ENCODE measurements around the gene HMCN1. TPM values are rescaled to one million over a fixed set of nuclear protein-coding genes. Genes with fewer than 3 reads are reported as not detected.

Gene HMCN1
- total RNA-seq, 8 experiments from 2014 or later, result 0.43 to 56.8 (median 6.8) TPM

DNA sequence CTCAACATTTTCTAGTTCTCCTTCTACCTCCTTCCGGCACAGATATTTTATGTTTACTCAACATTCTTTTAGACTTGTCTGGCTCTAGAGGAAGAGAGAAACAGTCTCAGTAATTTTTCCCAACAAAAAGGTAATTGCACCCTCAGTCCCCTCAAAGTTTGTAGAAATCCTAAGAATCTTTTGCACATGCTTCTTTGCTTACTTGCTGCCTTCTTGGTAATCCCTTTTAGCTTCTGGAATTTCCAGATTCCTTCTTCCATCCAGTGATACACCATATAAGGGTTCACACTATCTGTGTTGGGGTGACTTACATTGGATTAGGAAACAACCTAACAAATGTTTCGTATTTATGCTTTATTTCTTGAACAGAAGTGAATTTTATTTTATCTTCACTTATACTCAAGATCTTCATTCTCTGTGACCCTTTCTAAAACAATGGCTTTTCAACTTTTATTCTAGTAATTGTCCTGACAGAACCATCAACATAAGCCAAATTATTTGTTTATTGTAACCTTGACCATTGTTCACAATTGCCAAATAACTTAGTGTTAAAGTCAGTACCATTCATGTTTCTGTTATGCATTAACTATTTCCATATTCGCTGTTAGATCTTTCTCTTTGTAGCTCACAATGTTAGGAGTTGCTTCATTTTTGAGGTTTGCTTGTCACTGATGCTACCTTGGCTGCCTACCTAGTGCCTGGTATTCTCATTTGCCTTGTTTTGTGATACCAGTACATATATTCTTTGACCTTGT is 238.1 kb downstream of the HMCN1 start:
- ATAC-seq (replicated peaks in 6 of 8), result peak in 1 of 8 experiments; percentile 14
- Histone ChIP-seq H3K4me3 (no peak overlapping the region), H3K27ac (no peak overlapping the region), H3K4me1 (replicated peaks in 1 of 2) (no peaks in the 10 kb centered on the region)
- in situ Hi-C loops (cut with MboI; ENCODE audit: low pct_unique_long_range_greater_than_20kb in 2 of 9, low sequenced_read_pairs in 9 of 9, unreplicated experiment in 9 of 9), result loop anchor here in 1 of 9 experiments (25.0 kb wide), 3 partner anchors 90 to 235 kb away; partner anchors contain the start of gene HMCN1
- 54 to 100% (median 88%) methylated on average over 1 to 3 of the region's 3 CpGs for WGBS, 10 experiments

DNA sequence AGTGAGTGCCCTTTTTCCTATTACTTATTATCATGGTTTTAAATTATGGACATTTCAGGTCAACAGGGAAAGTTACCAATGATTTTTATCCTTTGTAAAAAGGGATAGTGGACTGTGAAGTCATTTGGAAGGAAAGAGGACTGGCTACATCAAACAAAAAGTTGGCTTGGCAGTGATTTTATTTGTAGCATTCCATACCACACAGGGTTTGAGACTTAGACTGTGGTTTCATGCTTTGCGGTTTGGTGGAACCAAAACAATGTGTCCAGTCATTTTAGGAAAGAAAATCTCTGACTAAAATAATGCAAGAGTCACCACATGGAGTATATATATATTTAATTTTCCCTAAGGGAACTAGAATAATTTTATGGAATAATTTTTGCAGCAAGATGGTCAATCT is 239.5 kb downstream of the HMCN1 start:
- Histone ChIP-seq H3K4me3 (no peak overlapping the region), H3K27ac (no peak overlapping the region), H3K4me1 (replicated peaks in 1 of 2) (no peaks in the 10 kb centered on the region)
- whole genome bisulfite sequencing, 10 experiments, result 0 to 100% (median 80%) methylated on average over 1 of the region's 1 CpG; no CpG with 5 or more reads in 3 of the 10 experiments
- peak in 2 of 8 experiments; percentile 53 to 64 for ATAC-seq (replicated peaks in 6 of 8)
- in situ Hi-C loops (cut with MboI; ENCODE audit: low pct_unique_long_range_greater_than_20kb in 2 of 9, low sequenced_read_pairs in 9 of 9, unreplicated experiment in 9 of 9), result loop anchor here in 1 of 9 experiments (25.0 kb wide), 3 partner anchors 89 to 236 kb away; partner anchors contain the start of gene HMCN1

DNA sequence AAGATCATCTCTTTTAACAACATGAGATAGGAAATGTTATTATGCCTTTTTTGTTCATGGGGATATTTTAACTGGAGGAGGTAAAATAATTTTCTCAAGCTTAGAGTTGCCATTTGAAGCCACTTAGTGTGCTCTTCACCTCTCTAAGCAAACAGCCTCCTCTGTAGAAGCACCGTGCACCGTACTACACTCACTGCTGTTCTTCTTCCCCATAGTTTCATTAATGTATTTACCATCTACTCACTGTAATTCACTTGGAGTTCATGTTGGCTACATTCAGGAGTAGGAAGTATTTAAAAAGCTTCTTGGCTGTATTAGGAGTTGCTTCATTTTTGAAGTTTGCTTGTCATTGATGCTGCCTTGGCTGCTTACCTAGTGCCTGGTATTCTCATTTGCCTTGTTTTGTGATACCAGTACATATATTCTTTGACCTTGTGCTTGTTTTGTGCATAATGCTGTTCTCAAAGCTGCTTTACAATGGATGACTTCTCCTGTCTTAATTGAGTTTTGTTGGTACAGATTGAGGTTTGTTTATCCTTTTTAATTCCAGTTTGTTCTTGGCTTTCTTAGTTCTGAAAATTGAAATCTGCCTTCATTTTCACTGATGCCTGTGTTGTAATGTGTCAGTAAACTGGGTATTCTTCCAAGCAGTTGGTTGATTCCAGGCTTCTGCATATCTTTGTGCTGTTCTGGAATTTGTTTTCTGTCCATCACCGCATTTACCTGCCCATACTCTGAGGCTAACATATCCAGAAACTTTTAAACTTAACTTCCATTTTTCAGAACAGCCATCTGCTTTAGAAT is 240.4 kb downstream of the HMCN1 start:
- Histone ChIP-seq H3K4me3 (no peak overlapping the region), H3K4me1 (replicated peaks in 1 of 2) (no peaks in the 10 kb centered on the region), H3K27ac (no peak overlapping the region)
- ATAC-seq (replicated peaks in 6 of 8), result no peak
- in situ Hi-C loops (cut with MboI; ENCODE audit: low pct_unique_long_range_greater_than_20kb in 2 of 9, low sequenced_read_pairs in 9 of 9, unreplicated experiment in 9 of 9), result loop anchor here in 1 of 9 experiments (25.0 kb wide), 3 partner anchors 88 to 237 kb away; partner anchors contain the start of gene HMCN1
- WGBS, 10 experiments, result 83 to 100% (median 93%) methylated on average over 1 to 3 of the region's 3 CpGs

DNA sequence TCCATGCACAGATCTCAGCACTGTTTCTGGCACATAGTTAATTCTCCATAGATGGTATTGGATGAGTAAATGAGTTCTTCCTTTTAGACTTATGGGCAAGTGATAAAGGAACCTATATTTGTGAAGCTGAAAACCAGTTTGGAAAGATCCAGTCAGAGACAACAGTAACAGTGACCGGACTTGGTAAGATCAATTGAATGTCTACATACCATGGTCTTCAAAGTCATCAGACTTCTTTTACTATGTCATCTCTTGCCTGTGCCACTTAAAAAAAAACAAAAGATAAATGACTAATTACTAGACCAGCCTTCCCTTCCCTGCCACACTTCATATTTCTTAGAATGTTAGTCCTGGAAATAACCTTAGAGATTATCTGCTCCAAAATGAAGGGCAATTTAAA is 246.7 kb downstream of the HMCN1 start:
- Histone ChIP-seq H3K27ac (no peak overlapping the region), H3K4me3 (no peak overlapping the region), H3K4me1 (replicated peaks in 1 of 2) (no peaks in the 10 kb centered on the region)
- in situ Hi-C loops (cut with MboI; ENCODE audit: low pct_unique_long_range_greater_than_20kb in 2 of 9, low sequenced_read_pairs in 9 of 9, unreplicated experiment in 9 of 9), result no loop called here
- no peak for ATAC-seq (replicated peaks in 6 of 8)
- WGBS, 10 experiments, result 82 to 100% (median 90%) methylated on average over 1 of the region's 1 CpG; no CpG with 5 or more reads in 2 of the 10 experiments

DNA sequence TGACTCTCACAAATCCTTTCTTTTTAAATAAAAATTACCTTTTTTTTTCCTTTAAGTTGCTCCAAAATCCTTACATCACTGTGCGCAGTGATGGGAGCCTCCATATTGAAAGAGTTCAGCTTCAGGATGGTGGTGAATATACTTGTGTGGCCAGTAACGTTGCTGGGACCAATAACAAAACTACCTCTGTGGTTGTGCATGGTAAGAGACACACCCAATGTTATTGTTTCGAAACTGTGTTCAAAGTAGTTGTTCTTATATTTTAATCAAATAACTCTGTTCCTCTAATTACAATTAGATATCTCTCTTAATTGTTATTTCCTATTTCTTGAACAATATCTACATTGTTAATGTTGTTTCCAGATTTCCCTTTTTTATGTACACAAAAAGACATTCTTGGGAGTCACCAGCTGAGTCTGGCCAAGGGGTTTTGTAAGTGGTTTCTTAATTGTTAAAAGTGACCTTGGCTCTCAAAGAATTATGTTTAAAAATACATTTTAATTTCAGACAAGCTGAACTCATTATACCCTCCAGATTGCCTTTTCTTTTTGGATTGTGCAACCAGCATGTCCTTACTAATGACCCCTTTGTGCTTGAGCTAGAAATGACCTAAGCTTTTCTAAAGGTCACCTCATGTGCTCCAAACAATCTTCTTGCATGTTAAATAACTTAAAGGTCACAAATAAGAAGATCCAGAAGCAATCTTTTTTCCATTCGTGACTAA is 250.1 kb downstream of the HMCN1 start:
- in situ Hi-C loops (cut with MboI; ENCODE audit: low pct_unique_long_range_greater_than_20kb in 2 of 9, low sequenced_read_pairs in 9 of 9, unreplicated experiment in 9 of 9), result no loop called here
- H3K27ac ChIP-seq, result no peak overlapping the region
- WGBS, 10 experiments, result 64 to 87% (median 78%) methylated on average over 2 to 4 of the region's 4 CpGs
- no peak for ATAC-seq (replicated peaks in 6 of 8)
- H3K4me1 ChIP-seq (replicated peaks in 1 of 2), result no peaks in the 10 kb centered on the region
- H3K4me3 ChIP-seq, result no peak overlapping the region

DNA sequence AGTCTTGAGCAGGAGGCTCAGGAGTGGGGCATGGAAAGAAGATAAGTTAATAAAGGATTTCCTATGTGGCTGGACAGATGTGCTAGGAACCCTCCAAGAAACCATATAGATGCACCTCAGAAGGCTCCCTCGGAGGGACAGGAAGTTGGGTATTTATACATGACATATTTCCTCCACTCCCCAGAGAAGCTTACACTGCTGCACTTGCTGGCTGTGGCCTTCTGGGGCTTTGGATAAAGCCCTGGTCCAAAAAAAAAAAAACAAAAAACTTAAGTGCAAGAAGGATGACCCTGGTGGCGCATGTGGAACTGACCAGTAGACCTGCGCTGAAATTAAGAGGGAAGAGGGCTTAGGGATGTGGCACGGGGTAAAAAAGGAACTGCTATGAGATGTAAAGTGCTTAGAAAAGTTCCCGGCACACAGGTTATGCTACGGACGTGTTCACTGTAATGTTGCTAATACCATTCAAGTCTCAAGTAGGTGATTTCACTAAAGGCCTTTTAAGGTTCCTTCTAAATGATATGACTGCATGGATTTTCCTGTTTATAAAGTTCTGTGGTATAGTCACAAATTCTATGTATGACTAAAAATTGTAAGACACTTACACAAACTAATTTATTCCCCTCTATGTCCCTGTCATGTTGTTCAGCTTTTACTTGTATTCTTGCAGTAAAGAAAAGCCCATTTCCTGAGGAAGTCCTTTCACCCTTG is 253.6 kb downstream of the HMCN1 start:
- no peak for ATAC-seq (replicated peaks in 6 of 8)
- Histone ChIP-seq H3K27ac (no peak overlapping the region), H3K4me1 (replicated peaks in 1 of 2) (no peaks in the 10 kb centered on the region), H3K4me3 (no peak overlapping the region)
- in situ Hi-C loops (cut with MboI; ENCODE audit: low pct_unique_long_range_greater_than_20kb in 2 of 9, low sequenced_read_pairs in 9 of 9, unreplicated experiment in 9 of 9), result no loop called here
- WGBS, 10 experiments, result 83 to 100% (median 95%) methylated on average over 2 to 7 of the region's 7 CpGs

DNA sequence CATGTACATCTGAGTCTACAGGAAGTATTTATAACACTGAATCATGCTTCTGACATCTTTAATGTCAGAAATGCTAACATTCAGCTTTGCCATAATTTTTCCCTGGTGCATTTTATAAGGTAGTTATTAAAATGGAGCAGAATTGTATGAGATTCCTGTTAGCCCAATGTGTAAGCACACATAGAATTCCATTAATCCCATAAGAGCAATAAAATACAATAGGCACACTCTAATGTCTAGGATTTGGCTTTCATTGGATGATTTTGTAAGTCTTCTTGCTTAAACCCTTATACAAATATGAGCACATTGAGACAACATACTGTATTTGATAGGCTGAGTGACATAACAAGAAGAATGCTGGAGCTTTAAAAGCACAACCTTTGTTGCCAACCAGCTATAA is 256.4 kb downstream of the HMCN1 start:
- no peak overlapping the region for H3K27ac ChIP-seq
- in situ Hi-C loops (cut with MboI; ENCODE audit: low pct_unique_long_range_greater_than_20kb in 2 of 9, low sequenced_read_pairs in 9 of 9, unreplicated experiment in 9 of 9), result no loop called here
- no peak for ATAC-seq (replicated peaks in 6 of 8)

DNA sequence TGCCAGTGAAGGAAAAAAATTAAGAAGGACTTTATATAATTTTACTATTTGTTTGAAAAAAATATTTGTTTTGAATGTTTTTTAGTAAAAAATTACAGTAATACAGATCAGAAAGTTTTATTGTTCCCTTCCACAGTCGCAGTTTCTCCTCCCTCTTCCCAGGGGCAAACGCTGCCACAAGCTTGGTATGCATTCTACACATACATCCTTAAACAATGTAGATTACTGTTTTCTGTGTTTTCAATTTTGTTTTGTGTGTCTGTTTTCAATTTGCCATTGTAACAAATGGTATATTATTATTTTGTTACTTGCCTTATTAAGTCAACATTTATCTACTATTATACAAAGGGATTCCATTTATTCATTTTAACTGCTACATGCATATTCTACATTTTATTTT is 257.1 kb downstream of the HMCN1 start:
- WGBS, 10 experiments, result 46 to 100% (median 82%) methylated on average over 1 to 2 of the region's 2 CpGs
- ATAC-seq (replicated peaks in 6 of 8), result no peak
- no peak overlapping the region for H3K4me3 ChIP-seq
- in situ Hi-C loops (cut with MboI; ENCODE audit: low pct_unique_long_range_greater_than_20kb in 2 of 9, low sequenced_read_pairs in 9 of 9, unreplicated experiment in 9 of 9), result no loop called here
- no peak overlapping the region for H3K27ac ChIP-seq
- H3K4me1 ChIP-seq (replicated peaks in 1 of 2), result no peaks in the 10 kb centered on the region

More for the DNA sequence above, 256.4 kb downstream of the HMCN1 start:
- Histone ChIP-seq H3K4me3 (no peak overlapping the region), H3K4me1 (replicated peaks in 1 of 2) (no peaks in the 10 kb centered on the region)

DNA sequence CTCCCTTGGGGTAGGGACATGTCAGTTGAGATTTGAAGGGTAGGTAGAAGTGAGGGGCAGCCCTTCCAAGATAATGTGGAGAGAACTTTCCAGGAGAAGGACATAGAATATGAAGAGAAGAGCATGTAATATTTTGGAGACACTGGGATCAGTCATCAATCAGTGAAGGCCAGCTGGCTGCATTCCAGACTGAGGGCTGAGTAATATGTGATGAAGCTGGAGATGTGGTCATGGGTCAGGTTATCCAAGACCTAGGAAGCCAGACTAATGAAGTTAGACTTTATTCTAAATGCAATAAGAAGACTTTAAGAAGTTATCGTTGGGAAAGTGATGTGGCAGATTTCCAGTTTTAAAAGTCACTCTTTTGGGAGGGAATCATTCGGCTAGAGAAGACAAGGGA is 262.0 kb downstream of the HMCN1 start:
- WGBS, 10 experiments, result 22 to 94% (median 71%) methylated on average over 1 to 2 of the region's 2 CpGs; no CpG with 5 or more reads in 1 of the 10 experiments
- peak in 2 of 8 experiments; percentile 25 to 31 for ATAC-seq (replicated peaks in 6 of 8)
- in situ Hi-C loops (cut with MboI; ENCODE audit: low pct_unique_long_range_greater_than_20kb in 2 of 9, low sequenced_read_pairs in 9 of 9, unreplicated experiment in 9 of 9), result no loop called here

DNA sequence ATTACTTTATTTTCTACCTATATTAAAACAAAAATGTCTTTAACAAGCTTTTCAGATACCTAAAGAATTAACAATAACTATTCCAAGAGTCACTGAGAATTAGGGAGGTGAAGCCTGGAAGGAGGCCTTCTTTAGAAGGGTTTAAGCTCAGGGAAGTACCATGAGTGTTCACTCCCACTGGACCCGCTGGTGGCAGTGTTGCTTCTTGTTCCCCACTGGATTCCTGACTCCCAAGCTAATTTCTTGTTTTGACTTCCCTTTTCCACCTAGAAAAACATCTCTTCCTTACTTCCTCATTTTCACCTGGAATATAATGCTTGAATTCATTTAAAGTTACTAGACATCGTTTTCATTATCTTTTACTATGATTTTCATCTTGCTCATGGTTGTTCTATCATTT is 264.2 kb downstream of the HMCN1 start:
- 67 to 100% (median 88%) methylated on average over 1 to 2 of the region's 2 CpGs; no CpG with 5 or more reads in 1 of the 10 experiments for WGBS, 10 experiments
- in situ Hi-C loops (cut with MboI; ENCODE audit: low pct_unique_long_range_greater_than_20kb in 2 of 9, low sequenced_read_pairs in 9 of 9, unreplicated experiment in 9 of 9), result no loop called here
- Histone ChIP-seq H3K4me3 (no peak overlapping the region), H3K4me1 (replicated peaks in 1 of 2) (no peaks in the 10 kb centered on the region), H3K27ac (no peak overlapping the region)
- no peak for ATAC-seq (replicated peaks in 6 of 8)

More for the DNA sequence above, 262.0 kb downstream of the HMCN1 start:
- H3K4me3 ChIP-seq, result no peak overlapping the region
- H3K27ac ChIP-seq, result no peak overlapping the region
- no peaks in the 10 kb centered on the region for H3K4me1 ChIP-seq (replicated peaks in 1 of 2)

DNA sequence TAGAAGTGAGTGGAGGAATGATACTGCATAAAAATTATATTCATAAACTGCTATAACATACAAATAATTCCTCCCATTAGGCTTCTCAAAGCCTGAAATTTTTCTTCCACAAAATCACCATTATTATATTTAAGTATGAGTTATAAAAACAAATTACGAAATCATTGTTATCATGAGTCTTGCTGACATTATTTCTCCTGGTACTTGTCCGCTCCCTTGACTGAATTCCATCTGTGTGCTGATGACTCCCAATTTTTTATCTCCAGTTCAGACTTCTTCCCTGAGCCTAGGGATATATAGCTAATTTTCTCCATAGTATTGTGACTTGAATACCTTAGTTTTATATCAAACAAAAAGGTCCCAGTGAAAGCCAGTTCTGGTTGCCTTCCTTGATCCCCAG is 268.2 kb downstream of the HMCN1 start:
- Histone ChIP-seq H3K27ac (no peak overlapping the region), H3K4me3 (no peak overlapping the region), H3K4me1 (replicated peaks in 1 of 2) (no peaks in the 10 kb centered on the region)
- 92 to 100% (median 100%) methylated on average over 1 to 2 of the region's 2 CpGs for WGBS, 10 experiments
- ATAC-seq (replicated peaks in 6 of 8), result no peak
- in situ Hi-C loops (cut with MboI; ENCODE audit: low pct_unique_long_range_greater_than_20kb in 2 of 9, low sequenced_read_pairs in 9 of 9, unreplicated experiment in 9 of 9), result no loop called here

DNA sequence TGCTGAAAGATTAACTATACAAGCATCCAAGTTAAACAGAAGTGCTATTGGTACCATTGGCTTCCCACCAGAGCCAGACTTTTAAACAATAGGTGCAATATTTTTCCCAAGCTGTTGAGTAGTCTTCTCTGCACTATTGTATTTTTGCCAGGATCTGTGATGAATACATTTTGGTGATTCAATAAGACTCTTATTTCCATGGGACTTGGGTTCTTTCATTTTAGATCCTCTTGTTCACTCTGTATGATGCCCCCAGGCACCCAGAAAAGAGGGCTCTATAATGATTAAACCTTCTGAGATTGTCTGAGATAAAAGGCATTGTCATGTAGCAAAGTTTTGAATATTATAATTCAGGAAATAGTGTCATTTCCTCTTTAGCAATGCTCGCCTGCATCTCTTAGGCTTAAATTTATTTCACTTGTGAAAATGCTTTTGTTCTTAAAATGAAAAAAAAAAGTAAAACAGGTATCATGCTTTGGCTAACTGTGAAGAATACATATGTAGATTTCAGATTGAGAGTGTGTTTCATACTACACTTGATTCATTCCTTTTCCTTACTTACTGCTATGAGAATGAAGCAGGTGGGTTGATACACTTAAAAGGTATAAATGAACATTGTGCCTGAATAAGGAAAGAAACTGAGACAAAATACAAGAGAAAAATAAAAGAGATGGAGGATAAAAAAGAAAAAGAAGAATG is 275.0 kb downstream of the HMCN1 start:
- in situ Hi-C loops (cut with MboI; ENCODE audit: low pct_unique_long_range_greater_than_20kb in 2 of 9, low sequenced_read_pairs in 9 of 9, unreplicated experiment in 9 of 9), result no loop called here
- 14 to 100% (median 64%) methylated on average over 1 of the region's 1 CpG; no CpG with 5 or more reads in 1 of the 10 experiments for WGBS, 10 experiments
- Histone ChIP-seq H3K27ac (no peak overlapping the region), H3K4me1 (replicated peaks in 1 of 2) (no peaks in the 10 kb centered on the region), H3K4me3 (no peak overlapping the region)
- peak in 1 of 8 experiments; percentile 23 for ATAC-seq (replicated peaks in 6 of 8)

Measured in motor neuron (in vitro differentiated cells).